Subcutaneous abdominal adipose tissue (tissue), 5 donors: ENCODE data around the gene KLHL11.
"Not testable (repeated sequence)": the region's sequence is repeated elsewhere in the genome, so short reads cannot be mapped to it uniquely, and the experiment has no call there.

Source experiments
- H3K27ac ChIP-seq: one replicate; pipeline ENCODE4 v1.7.0; 2013; ENCODE audit warnings: low read depth, mild to moderate bottlenecking, inconsistent platforms, low read length, moderate library complexity
- H3K27me3 ChIP-seq, 5 donors: one replicate each; pipeline ENCODE4 v1.7.0; 2013; ENCODE audit warnings: low read length in 5 of 5, inconsistent platforms in 1 of 5; ENCODE audit not compliant: control insufficient read depth in 5 of 5, insufficient read depth in 4 of 5
- H3K36me3 ChIP-seq, 5 donors: one replicate each; pipeline ENCODE4 v1.7.0; 2013; ENCODE audit warnings: low read length in 5 of 5; ENCODE audit not compliant: control insufficient read depth in 5 of 5, insufficient read depth in 5 of 5
- H3K4me1 ChIP-seq, 5 donors: one replicate each; pipeline ENCODE4 v1.7.0; 2013; ENCODE audit warnings: low read length in 5 of 5, mild to moderate bottlenecking in 3 of 5, moderate library complexity in 1 of 5; ENCODE audit not compliant: control insufficient read depth in 5 of 5, insufficient read depth in 5 of 5
- H3K4me3 ChIP-seq, 5 donors: one replicate each; pipeline ENCODE4 v1.7.0; 2013; ENCODE audit warnings: low read length in 5 of 5, low read depth in 1 of 5
- H3K9ac ChIP-seq, 5 donors: one replicate each; pipeline ENCODE4 v1.7.0; 2013; ENCODE audit warnings: low read length in 5 of 5, mild to moderate bottlenecking in 4 of 5, moderate library complexity in 3 of 5
- H3K9me3 ChIP-seq, 5 donors: one replicate each; pipeline ENCODE4 v1.7.0; 2013; ENCODE audit warnings: low read length in 5 of 5; ENCODE audit not compliant: control insufficient read depth in 5 of 5
- donor health status: healthy.
- donor health status: healthy.
- donor health status: healthy.
- donor health status: healthy.
- donor health status: healthy.

The KLHL11 gene

DNA sequence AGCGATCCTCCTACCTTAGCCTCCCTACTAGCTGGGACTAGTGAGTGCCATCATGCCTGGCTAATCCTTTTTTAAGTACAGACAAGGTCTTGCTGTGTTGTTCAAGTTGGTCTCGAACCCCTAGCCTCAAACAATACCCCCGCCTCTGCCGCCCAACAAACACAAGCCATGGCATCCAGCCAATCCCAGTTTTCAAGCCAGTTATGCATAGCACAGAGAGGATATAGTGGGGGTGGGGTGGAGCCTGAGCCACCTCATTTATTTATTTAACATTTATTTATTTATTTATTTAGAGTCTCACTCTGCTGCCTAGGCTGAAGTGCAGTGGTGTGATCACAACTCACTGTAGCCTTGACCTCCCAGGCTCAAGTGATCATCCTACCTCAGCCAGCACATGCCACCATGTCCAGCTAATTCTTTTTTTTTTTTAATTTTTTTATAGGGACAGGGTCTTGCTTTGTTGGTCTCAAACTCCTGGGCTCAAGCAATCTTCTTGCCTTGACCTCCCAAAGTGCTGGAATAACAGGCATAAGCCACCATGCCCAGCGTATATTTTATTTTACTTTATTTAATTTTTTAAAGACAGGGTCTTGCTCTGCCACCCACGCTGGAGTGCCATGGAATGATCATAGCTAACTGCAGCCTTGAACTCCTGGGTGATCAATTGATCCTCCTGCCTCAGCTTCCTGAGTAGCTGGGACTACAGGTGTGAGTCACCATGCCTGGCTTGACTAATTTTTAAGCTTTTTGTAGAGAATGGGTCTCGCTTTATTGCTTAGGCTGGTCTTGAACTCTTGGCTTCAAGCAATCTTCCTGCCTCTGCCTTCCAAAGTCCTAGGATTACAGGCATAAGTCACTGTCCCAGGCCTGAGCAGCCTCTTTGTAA is 26.2 kb upstream of the KLHL11 start:
- H3K9me3 ChIP-seq = no peaks in the 10 kb centered on the region
- peaks cover 8 to 27% (median 19%) of the 10 kb centered on the region in 5 donors for H3K4me1 ChIP-seq
- peaks cover 4 to 88% (median 72%) of the 10 kb centered on the region in 5 donors for H3K36me3 ChIP-seq
- no peak overlapping the region for H3K9ac ChIP-seq
- no peak overlapping the region for H3K4me3 ChIP-seq
- peak overlapping the region; percentile 41 for H3K27ac ChIP-seq
- H3K27me3 ChIP-seq = no peaks in the 10 kb centered on the region

DNA sequence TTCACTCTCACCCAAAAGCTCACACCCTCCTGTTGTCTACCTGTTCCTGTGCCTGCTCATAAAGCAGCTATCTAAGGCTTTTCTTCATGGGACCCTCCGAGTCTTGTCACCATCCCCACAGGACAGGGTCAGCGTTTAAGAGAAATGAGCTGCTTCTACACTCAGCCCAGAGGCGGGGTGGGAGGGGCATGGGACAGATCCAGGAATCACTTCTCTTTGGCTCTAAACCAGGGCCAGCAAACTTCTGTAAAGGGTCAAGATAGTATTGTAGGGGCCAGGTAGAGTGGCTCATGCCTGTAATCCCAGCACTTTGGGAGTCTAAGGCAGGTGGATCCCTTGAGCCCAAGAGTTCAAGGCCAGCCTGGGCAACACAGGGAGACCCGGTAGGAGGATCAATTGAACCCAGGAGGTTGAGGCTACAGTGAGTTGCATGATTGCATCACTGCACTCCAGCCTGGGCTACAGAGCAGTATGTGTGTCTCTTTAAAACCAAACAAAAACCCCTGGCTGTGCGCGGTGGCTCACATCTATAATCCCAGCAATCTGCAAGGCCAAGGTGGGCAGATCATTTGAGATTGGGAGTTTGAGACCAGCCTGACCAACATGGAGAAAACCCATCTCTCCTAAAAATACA is 23.2 kb upstream of the KLHL11 start:
- Histone ChIP-seq H3K27ac (no peak overlapping the region), H3K9ac (no peak overlapping the region), H3K4me3 (no peak overlapping the region), H3K36me3 (peaks cover 10 to 91% (median 85%) of the 10 kb centered on the region in 5 donors), H3K27me3 (no peaks in the 10 kb centered on the region), H3K9me3 (no peaks in the 10 kb centered on the region), H3K4me1 (peaks cover 0 to 7% (median 0%) of the 10 kb centered on the region in 5 donors)

DNA sequence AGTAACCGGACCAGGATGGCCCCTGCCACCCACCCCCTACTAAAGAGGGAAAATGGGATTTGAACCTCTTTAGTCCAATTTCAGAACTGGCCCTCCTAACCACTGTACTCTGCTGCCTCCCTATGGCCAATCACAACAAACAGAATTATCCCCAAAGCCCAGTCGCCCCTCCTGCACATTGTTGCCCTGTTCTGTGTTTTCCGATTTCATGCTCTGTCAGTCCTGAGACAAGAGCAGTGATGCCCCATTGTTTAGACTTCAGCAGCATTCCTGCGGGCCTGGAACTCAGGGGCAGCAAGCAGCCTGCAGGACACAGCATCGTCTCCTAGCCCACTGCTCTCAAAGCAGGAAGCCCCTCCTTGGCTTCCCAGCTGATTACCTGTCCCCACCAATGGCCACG is 20.5 kb upstream of the KLHL11 start:
- Histone ChIP-seq H3K27ac (no peak overlapping the region), H3K36me3 (peaks cover 12 to 89% (median 79%) of the 10 kb centered on the region in 5 donors)

DNA sequence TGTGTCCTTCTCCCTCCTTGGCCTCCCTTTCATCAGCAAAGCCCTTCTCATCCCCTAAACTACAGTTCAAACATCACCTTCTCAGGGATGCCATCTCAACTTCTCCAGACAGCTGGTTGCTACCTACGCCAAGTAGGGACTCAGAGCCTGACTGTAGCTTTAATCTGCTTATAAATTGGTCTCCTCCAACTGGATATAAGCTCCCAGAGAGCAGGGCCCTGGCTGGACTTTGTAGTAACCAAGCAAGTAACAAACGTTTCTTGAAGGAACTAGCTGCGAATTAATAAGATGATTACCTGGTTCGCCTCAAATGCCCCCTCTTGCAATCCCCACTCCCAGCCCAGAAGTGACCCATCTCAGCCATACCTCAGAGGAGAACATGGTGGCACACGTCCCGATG is 17.5 kb upstream of the KLHL11 start:
- H3K27me3 ChIP-seq = no peaks in the 10 kb centered on the region
- H3K9ac ChIP-seq = no peak overlapping the region
- H3K4me1 ChIP-seq = no peaks in the 10 kb centered on the region
- H3K4me3 ChIP-seq = no peak overlapping the region
- H3K27ac ChIP-seq = no peak overlapping the region
- H3K9me3 ChIP-seq = no peaks in the 10 kb centered on the region
- H3K36me3 ChIP-seq = peaks cover 13 to 92% (median 79%) of the 10 kb centered on the region in 5 donors

More for the DNA sequence above, 20.5 kb upstream of the KLHL11 start:
- no peaks in the 10 kb centered on the region for H3K27me3 ChIP-seq
- H3K9ac ChIP-seq = no peak overlapping the region
- H3K9me3 ChIP-seq = no peaks in the 10 kb centered on the region
- peaks cover 0 to 7% (median 0%) of the 10 kb centered on the region in 5 donors for H3K4me1 ChIP-seq
- no peak overlapping the region for H3K4me3 ChIP-seq

DNA sequence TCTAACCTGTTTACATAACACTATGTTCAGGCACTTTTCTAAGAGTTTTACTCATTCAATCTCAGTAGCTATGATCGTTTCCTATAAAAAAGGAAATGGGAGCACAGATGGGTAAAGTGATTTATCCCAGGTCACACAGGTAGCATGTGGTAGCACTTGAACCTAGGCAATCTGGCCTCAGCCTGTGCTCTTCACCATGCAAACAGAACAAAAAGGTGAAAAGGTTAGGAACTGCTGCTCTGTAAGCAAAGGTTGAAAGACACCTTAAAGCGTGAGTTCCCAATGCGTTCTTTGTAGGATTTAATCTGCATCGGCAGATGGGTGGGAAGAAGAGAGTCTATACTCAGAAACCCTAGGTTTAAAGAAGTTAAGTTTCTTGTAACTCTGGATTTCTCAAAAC is 14.9 kb upstream of the KLHL11 start:
- H3K9me3 ChIP-seq = no peaks in the 10 kb centered on the region
- peak overlapping the region in 1 of 5 donors; percentile 37 for H3K9ac ChIP-seq
- no peaks in the 10 kb centered on the region for H3K27me3 ChIP-seq
- H3K4me3 ChIP-seq = no peak overlapping the region
- H3K4me1 ChIP-seq = no peaks in the 10 kb centered on the region
- no peak overlapping the region for H3K27ac ChIP-seq
- peaks cover 9 to 76% (median 61%) of the 10 kb centered on the region in 5 donors for H3K36me3 ChIP-seq

DNA sequence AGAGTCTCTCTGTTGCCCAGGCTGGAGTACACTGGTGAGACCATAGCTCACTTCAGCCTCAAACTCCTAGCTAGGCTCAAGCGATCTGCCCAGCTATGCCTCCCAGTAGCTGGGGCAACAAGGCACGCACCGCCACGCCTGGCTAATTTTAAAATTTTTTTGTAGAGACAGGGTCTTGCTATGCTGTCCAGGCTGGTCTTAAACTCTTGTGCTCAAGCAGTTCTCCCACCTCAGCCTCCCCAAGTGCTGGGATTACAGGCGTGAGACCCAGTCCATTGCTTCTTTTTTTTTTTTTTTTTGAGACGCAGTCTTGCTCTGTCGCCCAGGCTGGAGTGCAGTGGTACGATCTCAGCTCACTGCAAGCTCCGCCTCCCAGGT is 9.1 kb upstream of the KLHL11 start:
- Histone ChIP-seq H3K27ac (peak overlapping the region; percentile 50), H3K4me1 (peaks cover 0 to 12% (median 10%) of the 10 kb centered on the region in 5 donors), H3K36me3 (peaks cover 0 to 74% (median 62%) of the 10 kb centered on the region in 5 donors)
- not testable (repeated sequence) for H3K9ac ChIP-seq, H3K9me3 ChIP-seq, H3K27me3 ChIP-seq, H3K4me3 ChIP-seq

DNA sequence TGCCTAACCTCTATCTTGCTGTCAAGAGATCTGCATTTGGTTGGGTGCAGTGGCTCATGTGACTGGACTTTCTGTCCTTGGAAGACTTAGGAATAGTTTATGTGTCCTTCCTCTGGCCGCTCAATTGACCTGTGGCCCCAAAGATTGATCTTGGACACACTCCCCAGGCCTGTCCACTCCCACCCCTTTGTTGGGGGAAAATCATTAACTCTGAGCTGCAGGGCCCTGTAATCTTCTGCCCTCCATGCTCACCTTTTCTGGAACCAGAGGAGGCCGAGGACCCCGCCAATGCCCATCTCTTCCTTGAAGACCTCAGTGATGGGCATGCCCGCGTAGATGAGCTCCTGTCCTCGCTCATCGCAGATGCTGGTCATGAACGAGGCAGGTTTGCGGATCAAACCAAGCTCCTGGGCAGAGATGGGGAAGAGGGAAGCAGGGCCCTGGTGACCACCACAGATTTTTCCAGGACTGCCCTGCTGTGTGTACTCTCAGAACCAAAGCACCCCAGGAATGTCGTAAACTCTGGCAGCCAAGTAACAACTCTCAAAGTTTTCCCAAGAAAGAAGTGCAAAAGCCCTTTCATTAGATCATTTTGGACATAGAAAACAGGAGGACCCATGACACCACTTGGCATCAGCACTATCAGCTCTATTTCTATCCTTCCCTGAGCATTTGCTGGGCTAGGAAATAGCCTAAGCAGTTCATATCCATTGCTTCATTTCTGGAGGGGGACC is 8.5 kb upstream of the KLHL11 start:
- H3K36me3 ChIP-seq = peaks cover 3 to 76% (median 63%) of the 10 kb centered on the region in 5 donors
- peak overlapping the region; percentile 50 for H3K27ac ChIP-seq
- H3K4me1 ChIP-seq = peaks cover 0 to 12% (median 10%) of the 10 kb centered on the region in 5 donors
- H3K4me3 ChIP-seq = no peak overlapping the region
- no peaks in the 10 kb centered on the region for H3K9me3 ChIP-seq
- no peak overlapping the region for H3K9ac ChIP-seq
- no peaks in the 10 kb centered on the region for H3K27me3 ChIP-seq

DNA sequence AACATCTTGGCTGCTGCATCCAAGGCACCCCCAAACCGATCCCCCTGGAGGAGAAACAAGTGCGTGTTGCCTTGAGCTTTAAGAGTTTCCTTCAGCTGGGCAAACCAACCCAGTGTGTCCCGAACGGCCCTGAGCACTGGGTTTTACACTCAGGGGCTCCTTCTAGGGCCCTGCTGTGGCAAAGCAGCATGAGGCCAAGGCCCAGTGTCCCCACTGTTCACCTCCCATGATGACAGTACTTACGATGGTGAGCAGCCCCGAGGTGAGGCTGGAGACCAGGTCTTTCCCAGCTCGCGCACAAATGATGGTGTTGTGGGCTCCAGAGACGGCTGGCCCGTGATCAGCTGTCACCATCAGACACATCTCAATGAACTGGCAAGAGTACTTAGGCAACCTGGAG is 6.6 kb upstream of the KLHL11 start:
- H3K27me3 ChIP-seq = no peaks in the 10 kb centered on the region
- no peaks in the 10 kb centered on the region for H3K9me3 ChIP-seq
- H3K9ac ChIP-seq = no peak overlapping the region
- no peak overlapping the region for H3K4me3 ChIP-seq
- peaks cover 0 to 12% (median 10%) of the 10 kb centered on the region in 5 donors for H3K4me1 ChIP-seq
- no peak overlapping the region for H3K27ac ChIP-seq
- H3K36me3 ChIP-seq = peaks cover 13 to 71% (median 60%) of the 10 kb centered on the region in 5 donors

DNA sequence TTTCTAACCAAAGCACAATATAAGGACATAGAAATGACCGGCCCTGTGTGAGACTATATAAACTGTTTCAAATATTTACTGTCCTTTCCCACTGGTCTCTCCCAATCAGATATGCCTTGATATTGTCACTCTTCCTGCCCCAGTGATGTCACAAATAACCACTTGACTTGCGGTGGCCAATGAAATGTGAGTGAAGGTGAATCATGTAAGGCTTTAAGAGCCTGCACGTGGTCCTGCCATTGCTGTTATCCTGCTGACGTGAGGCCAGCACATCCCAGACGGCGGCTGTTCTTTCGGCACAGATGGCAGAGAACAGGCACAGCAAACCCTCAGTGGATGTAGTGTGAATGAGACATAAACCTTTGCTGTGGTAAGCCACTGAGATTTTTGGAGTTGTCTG is 5.4 kb upstream of the KLHL11 start:
- Histone ChIP-seq H3K4me3 (no peak overlapping the region), H3K9ac (no peak overlapping the region), H3K36me3 (peaks cover 14 to 73% (median 61%) of the 10 kb centered on the region in 5 donors), H3K27me3 (no peaks in the 10 kb centered on the region), H3K27ac (no peak overlapping the region), H3K9me3 (no peaks in the 10 kb centered on the region), H3K4me1 (peaks cover 0 to 13% (median 11%) of the 10 kb centered on the region in 5 donors)
